ENCODE measurements around the gene PLA2G4E.

- no peak for TF ChIP-seq OSR1 (CRISPR knock-in tag; IDR thresholded peaks at IDR 0.05)
- TF ChIP-seq PATZ1 (CRISPR knock-in tag; IDR thresholded peaks at IDR 0.05; ENCODE audit: borderline replicate concordance): no peak
- no peak for TF ChIP-seq BACH2 (CRISPR knock-in tag; IDR thresholded peaks at IDR 0.05; ENCODE audit: borderline replicate concordance)
- no peak for TF ChIP-seq CSRNP3 (CRISPR knock-in tag; IDR thresholded peaks at IDR 0.05)
Observed at GRCh38 chr15:41936649-41937567, 83.9 kb downstream of the PLA2G4E start.
